ENCODE data around the gene KBTBD4.
"Not testable (repeated sequence)": the region's sequence is repeated elsewhere in the genome, so short reads cannot be mapped to it uniquely, and the experiment has no call there.

The KBTBD4 gene

DNA sequence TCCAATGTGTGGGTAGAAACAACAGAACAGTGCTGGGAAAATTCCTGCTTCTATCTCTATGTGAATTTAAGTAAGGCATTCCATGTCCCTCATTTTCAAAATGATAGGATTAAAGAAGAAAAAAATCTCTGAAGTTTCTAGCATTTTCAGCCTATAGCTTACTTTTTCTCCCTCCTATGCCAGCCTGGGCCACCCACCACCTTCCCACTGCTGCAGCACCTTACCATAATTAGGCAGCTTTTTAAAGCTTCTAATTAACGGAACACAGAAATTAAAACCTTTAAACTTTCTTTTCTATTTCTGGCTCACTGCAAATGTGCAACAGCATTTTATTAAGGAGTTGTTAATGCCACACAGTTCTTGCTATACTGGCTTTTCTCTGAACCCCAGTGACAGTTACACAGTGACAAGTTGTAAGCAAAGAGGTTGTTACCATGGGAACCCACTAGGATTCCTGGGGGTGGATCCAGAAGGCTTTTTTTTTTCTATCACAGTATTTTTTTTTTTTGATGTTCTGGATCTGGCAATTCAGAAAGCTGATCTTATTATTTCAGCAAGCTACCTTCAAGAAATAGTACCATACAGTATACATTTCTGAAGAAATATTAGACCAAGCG lies 46.1 kb downstream of the KBTBD4 start:
- FAIRE-seq (no peak), DNase-seq (ENCODE audit: insufficient read length, low spot score) (no peak)

DNA sequence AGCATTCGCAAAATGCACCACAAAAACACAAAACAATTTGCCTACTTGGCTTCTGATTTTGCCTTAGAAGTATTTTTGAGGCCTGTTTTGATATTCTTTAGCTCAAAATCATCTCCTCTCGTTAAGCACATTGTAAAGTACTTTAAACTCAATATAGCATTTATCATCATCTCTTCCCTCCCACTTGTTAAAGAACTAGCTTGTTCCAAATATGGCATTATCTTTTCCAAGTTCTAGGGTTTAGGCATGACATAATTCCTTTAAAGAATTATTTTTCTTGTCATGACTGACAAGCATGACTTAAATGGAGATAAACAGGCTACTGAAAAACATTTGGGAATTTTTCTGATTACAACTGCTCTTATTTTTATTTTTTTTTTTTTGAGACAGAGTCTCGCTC lies 47.1 kb downstream of the KBTBD4 start:
- no peak for DNase-seq (ENCODE audit: insufficient read length, low spot score)
- FAIRE-seq, result no peak
- TF ChIP-seq, protein P1, sequence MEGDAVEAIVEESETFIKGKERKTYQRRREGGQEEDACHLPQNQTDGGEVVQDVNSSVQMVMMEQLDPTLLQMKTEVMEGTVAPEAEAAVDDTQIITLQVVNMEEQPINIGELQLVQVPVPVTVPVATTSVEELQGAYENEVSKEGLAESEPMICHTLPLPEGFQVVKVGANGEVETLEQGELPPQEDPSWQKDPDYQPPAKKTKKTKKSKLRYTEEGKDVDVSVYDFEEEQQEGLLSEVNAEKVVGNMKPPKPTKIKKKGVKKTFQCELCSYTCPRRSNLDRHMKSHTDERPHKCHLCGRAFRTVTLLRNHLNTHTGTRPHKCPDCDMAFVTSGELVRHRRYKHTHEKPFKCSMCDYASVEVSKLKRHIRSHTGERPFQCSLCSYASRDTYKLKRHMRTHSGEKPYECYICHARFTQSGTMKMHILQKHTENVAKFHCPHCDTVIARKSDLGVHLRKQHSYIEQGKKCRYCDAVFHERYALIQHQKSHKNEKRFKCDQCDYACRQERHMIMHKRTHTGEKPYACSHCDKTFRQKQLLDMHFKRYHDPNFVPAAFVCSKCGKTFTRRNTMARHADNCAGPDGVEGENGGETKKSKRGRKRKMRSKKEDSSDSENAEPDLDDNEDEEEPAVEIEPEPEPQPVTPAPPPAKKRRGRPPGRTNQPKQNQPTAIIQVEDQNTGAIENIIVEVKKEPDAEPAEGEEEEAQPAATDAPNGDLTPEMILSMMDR (IDR thresholded peaks at IDR 0.05; ENCODE audit: insufficient read depth, missing control alignments), result no peak

More for the DNA sequence above, 46.1 kb downstream of the KBTBD4 start:
- TF ChIP-seq, protein P1 (IDR thresholded peaks at IDR 0.05; ENCODE audit: insufficient read depth, missing control alignments), result no peak

DNA sequence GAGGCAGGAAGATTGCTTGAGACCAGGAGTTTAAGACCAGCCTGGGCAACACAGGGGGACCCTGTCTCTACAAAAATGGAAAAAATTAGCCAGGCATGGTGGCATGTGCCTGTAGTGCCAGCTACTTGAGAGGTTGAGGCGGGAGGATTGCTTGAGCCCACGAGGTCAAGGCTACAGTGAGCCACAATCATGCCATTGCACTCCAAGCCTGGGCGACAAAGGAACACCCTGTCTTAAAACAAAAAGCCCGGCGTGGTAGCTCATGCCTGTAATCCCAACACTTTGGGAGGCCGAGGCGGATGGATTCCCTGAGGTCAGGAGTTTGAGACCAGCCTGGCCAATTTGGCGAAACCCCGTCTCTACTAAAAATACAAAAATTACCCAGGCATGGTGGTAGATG lies 48.0 kb downstream of the KBTBD4 start:
- not testable (repeated sequence) for DNase-seq (ENCODE audit: insufficient read length, low spot score); FAIRE-seq

DNA sequence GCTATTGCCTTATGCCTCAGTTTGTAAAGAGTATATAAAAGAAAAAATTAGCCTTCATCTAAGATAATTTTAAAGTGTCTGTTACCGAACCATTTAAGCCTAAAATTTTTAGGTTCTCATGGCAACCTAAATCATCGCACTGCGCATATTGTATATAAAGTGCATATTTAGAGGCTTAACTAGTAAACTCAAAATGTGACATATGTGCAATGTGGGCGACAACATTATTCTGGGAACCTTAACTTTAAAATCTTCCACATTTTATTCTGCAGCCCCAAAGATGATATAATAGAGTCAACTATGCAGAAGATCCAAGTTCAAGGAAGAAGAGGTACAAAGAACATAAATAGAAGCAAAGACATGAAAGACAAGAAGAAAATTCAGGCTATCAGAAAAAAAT lies 48.8 kb downstream of the KBTBD4 start:
- TF ChIP-seq, protein P1 (IDR thresholded peaks at IDR 0.05; ENCODE audit: insufficient read depth, missing control alignments), result no peak
- no peak for DNase-seq (ENCODE audit: insufficient read length, low spot score)
- FAIRE-seq, result no peak

DNA sequence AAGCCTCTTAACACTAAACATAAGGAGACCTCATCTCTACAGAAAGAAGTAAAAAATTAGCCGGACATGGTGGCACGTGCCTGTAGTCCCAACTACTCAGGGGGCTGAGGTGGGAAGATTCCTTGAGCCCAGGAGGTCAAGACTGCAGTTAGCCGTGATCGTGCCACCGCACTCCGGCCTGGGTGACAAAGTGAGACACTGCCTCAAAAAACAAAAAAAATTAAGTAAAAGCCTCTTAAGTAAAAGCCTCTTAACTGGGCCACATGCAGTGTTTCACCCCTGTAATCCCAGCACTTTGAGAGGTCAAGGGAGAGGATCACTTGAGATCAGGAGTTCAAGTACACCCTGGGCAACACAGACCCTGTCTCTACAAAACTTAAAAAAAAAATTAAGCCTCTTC lies 51.6 kb downstream of the KBTBD4 start:
- TF ChIP-seq, protein P1 (IDR thresholded peaks at IDR 0.05; ENCODE audit: insufficient read depth, missing control alignments), result no peak
- FAIRE-seq (no peak), DNase-seq (ENCODE audit: insufficient read length, low spot score) (no peak)

DNA sequence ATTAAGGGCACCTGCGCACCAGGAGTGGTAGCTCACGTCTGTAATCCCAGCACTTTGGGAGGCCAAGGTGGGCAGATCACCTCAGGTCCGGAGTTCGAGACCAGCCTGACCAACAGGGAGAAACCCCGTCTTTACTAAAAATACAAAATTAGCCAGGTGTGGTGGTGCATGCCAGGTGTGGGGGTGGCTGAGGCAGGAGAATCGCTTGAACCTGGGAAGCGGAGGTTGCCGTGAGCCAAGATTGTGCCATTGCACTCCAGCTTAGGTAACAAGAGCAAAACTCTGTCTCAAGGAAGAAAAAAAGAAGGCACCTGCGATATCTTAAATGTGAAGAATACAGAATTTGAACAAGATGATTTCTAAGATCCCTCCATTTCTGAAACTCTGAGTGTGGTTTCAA lies 52.7 kb downstream of the KBTBD4 start:
- not testable (repeated sequence) for DNase-seq (ENCODE audit: insufficient read length, low spot score); FAIRE-seq

DNA sequence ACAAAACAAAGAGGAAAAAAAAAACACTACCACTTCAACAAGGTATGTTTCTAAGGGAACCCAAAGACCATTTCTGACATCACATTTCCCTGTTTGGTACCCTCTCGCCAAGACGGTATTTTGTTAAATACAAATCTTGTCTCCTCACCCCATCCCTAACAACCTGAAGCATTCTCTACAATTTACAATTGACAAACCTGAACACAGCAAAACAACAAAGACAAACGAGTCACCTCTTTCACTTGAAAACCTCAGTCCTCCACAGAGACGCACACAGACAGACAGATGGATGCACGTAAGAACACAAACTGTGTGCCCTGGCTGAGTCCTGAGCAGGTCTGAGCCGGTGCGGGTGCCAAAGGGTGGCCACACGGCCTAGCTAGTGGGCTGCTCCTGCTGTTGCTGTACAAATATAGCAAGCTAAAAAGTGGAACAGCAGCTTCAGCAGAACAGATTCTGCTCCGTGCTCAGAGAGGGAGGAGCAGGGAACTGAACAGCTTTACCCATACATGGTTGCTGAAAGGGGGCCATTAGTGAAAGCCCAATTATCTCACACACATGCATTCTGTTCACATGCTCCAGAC lies 54.4 kb downstream of the KBTBD4 start:
- DNase-seq (ENCODE audit: insufficient read length, low spot score), result no peak
- no peak for FAIRE-seq
- TF ChIP-seq, protein P1 (IDR thresholded peaks at IDR 0.05; ENCODE audit: insufficient read depth, missing control alignments), result no peak

DNA sequence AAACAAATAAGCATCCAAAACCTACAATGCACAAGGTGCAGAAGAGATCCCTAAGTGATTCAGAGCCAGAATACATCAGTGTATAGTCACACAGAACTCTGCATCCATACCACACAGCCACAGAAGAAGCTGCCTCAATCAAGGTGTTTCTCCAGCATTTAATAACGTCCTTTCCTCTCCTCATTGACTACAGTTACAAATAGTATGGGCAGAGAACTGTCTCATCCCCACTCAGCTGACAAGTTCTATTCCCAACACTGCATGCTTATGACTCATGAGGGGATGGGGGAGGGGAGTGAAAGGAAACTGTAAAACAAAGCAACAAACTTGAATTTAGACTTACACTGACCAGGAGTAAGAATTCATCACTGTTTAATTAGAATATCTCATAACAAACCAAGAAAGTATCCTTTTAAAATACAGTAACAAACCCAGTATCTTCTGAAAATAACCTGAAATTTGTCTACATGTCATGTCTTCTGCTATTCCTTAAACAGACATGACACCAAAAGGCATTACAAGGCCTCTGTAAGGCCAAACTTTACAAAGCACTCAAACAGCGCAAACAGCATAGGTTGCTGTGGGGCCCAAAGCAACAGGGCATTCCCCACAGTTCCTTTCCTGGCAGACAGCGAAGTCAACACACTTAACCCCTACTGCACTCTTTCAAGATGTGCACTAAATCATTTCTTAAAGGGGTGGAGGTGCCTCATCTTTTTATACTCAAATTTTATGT lies 55.1 kb downstream of the KBTBD4 start:
- FAIRE-seq (no peak), DNase-seq (ENCODE audit: insufficient read length, low spot score) (no peak)
- TF ChIP-seq, protein P1 (IDR thresholded peaks at IDR 0.05; ENCODE audit: insufficient read depth, missing control alignments), result no peak

All from D721Med (cell line).